ENCODE results near the gene COX20. TPM values are rescaled to one million over a fixed set of nuclear protein-coding genes. Genes with fewer than 3 reads are reported as not detected.

COX20 gene
- total RNA-seq, 2 donors from 2014 or later: 26.1 to 31.5 TPM

DNA sequence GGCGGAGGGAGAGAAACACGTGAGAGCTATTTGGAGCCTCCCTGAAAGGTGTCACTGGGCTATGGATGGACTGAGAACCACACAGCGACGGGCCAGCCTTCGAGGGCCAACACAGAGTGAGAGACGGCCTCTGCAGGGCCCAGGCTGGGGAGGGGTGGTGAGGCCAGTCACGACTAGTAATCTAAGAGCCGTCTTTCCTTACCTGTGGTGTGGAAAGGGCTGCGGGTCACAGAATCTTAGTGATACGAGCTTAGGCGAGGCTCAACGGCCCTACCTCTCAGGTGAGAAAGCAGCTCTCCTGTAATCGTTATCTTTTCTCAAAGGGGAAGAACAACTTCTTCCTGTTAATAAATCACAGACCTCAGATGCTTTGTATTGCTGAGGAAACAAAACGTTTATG, 33.4 kb upstream of the COX20 start:
- H3K4me3 ChIP-seq: no peak overlapping the region
- H3K9me3 ChIP-seq: no peaks in the 10 kb centered on the region
- no peak overlapping the region for H3K27ac ChIP-seq
- TF ChIP-seq CTCF (IDR thresholded peaks at IDR 0.05): no peak
- intact Hi-C loops (cut with DNase I): no loop called here
- H3K27me3 ChIP-seq: no peaks in the 10 kb centered on the region
- H3K4me1 ChIP-seq: no peaks in the 10 kb centered on the region
- DNase-seq: no peak
- no peaks in the 10 kb centered on the region for H3K36me3 ChIP-seq
- H3K9ac ChIP-seq (ENCODE audit: low read depth in 2 of 2, low read length in 2 of 2): no peak overlapping the region

GRCh38 chr1:244802556-244803239, 32.8 kb upstream of the COX20 start:
- intact Hi-C loops (cut with DNase I): no loop called here
- no peak for DNase-seq
- Histone ChIP-seq H3K4me1 (no peaks in the 10 kb centered on the region), H3K9ac (ENCODE audit: low read depth in 2 of 2, low read length in 2 of 2) (no peak overlapping the region), H3K36me3 (no peaks in the 10 kb centered on the region), H3K27ac (no peak overlapping the region), H3K4me3 (no peak overlapping the region), H3K27me3 (no peaks in the 10 kb centered on the region), H3K9me3 (no peaks in the 10 kb centered on the region)
- TF ChIP-seq CTCF (IDR thresholded peaks at IDR 0.05): no peak

DNA sequence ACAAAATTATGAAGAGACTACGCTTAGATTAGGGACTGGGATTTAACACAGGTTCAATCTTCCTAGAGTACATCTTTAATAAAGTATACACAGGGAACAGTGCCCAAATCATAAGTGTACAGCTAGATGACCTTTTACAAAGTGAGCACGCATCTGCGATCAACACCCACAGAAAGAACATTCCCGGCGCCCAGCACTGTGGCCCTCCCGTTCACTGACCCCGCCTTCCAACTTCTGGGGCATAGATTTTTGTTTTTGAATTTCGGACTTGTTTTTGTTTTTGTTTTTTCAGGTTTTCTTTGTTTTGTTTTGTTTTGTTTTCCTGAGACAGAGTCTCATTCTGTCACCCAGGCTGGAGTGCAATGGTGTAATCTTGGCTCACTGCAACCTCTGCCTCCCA, 30.6 kb upstream of the COX20 start:
- intact Hi-C loops (cut with DNase I): no loop called here
- DNase-seq: no peak
- H3K27ac ChIP-seq: no peak overlapping the region

DNA sequence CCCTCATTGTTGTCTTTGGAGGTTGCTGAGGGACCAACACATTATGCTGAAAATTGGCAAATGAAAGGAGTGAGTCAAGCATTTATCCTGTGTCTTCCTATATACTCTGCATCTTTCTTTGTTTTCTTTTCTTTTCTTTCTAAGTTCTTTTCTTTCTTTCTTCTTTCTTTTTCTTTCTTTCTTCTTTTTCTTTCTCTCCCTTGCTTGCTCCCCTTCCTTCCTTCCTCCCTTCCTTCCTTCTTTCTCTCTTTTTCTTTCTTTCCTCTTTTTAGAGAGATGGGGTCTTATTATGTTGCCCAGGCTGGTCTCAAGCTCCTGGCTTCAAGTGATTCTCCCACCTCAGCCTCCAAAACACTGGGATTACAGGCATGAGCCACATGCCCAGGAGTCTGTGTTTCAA, 28.3 kb upstream of the COX20 start:
- TF ChIP-seq CTCF (IDR thresholded peaks at IDR 0.05): no peak
- Histone ChIP-seq H3K27me3 (no peaks in the 10 kb centered on the region), H3K4me3 (no peak overlapping the region), H3K9ac (ENCODE audit: low read depth in 2 of 2, low read length in 2 of 2) (no peak overlapping the region), H3K27ac (no peak overlapping the region), H3K4me1 (no peaks in the 10 kb centered on the region), H3K36me3 (no peaks in the 10 kb centered on the region), H3K9me3 (no peaks in the 10 kb centered on the region)
- intact Hi-C loops (cut with DNase I): no loop called here
- no peak for DNase-seq

More for the DNA sequence above, 30.6 kb upstream of the COX20 start:
- H3K4me1 ChIP-seq: no peaks in the 10 kb centered on the region
- no peaks in the 10 kb centered on the region for H3K9me3 ChIP-seq
- H3K4me3 ChIP-seq: no peak overlapping the region
- no peak for TF ChIP-seq CTCF (IDR thresholded peaks at IDR 0.05)
- H3K36me3 ChIP-seq: no peaks in the 10 kb centered on the region
- H3K27me3 ChIP-seq: no peaks in the 10 kb centered on the region
- H3K9ac ChIP-seq (ENCODE audit: low read depth in 2 of 2, low read length in 2 of 2): no peak overlapping the region

- H3K4me3 ChIP-seq: no peak overlapping the region
- intact Hi-C loops (cut with DNase I): no loop called here
- TF ChIP-seq CTCF (IDR thresholded peaks at IDR 0.05): no peak
- DNase-seq: no peak
- H3K9ac ChIP-seq (ENCODE audit: low read depth in 2 of 2, low read length in 2 of 2): no peak overlapping the region
- H3K27me3 ChIP-seq: no peaks in the 10 kb centered on the region
- H3K4me1 ChIP-seq: no peaks in the 10 kb centered on the region
- no peak overlapping the region for H3K27ac ChIP-seq
- no peaks in the 10 kb centered on the region for H3K9me3 ChIP-seq
- H3K36me3 ChIP-seq: no peaks in the 10 kb centered on the region
Measured at GRCh38 chr1:244810221-244810620, 25.2 kb upstream of the COX20 start.
